ENCODE data around the gene XBP1.

GRCh38 chr22:28831140-28832072, 31.0 kb upstream of the XBP1 start:
- TF ChIP-seq CTCF (conservative IDR thresholded peaks at IDR 0.05; ENCODE audit: low read depth in 2 of 2): no peak; a peak in 1 of 4 replicates
- no peak for TF ChIP-seq EZH2 (IDR thresholded peaks at IDR 0.05; ENCODE audit: low read depth, unreplicated experiment)
- TF ChIP-seq POLR2AphosphoS5 (IDR thresholded peaks at IDR 0.05; ENCODE audit: low read depth): no peak
- no peak for TF ChIP-seq REST (IDR thresholded peaks at IDR 0.05; ENCODE audit: unreplicated experiment)
- no peak for TF ChIP-seq ZNF462 (CRISPR knock-in tag; IDR thresholded peaks at IDR 0.05)
- no peak for TF ChIP-seq EZH2phosphoT487 (IDR thresholded peaks at IDR 0.05; ENCODE audit: unreplicated experiment)
- no peak for TF ChIP-seq ZNF331 (CRISPR knock-in tag; IDR thresholded peaks at IDR 0.05; ENCODE audit: low read depth)
- TF ChIP-seq CREB1 (CRISPR knock-in tag; IDR thresholded peaks at IDR 0.05; ENCODE audit: low read depth): no peak
- TF ChIP-seq JUNB (IDR thresholded peaks at IDR 0.05; ENCODE audit: unreplicated experiment): no peak
- no peak for TF ChIP-seq STAT1 (IDR thresholded peaks at IDR 0.05; ENCODE audit: unreplicated experiment)
- TF ChIP-seq ETS1 (IDR thresholded peaks at IDR 0.05): no peak
